Large intestine (tissue), 3 donors: ENCODE data around the gene RUNDC3A. TPM values are rescaled to one million over a fixed set of nuclear protein-coding genes. Genes with fewer than 3 reads are reported as not detected.
A peak's percentile ranks its signal among the peaks of the same experiment; 100 is the strongest.
"Not testable (repeated sequence)": the region's sequence is repeated elsewhere in the genome, so short reads cannot be mapped to it uniquely, and the experiment has no call there.

Experiments
- DNase-seq, 2 donors: peaks; one replicate each; pipeline versions ENCODE4 v3.0.0 to v3.0.0-alpha.2; 2013
- H3K27ac ChIP-seq: one replicate; pipeline ENCODE4 v1.5.1; 2013; ENCODE audit warnings: low read length
- H3K27me3 ChIP-seq: 2 replicates; pipeline ENCODE4 v1.6.1; 2013; ENCODE audit warnings: low read length; ENCODE audit not compliant: control insufficient read depth, insufficient read depth
- H3K36me3 ChIP-seq: 2 replicates; pipeline ENCODE4 v1.6.1; 2013; ENCODE audit warnings: low read length; ENCODE audit not compliant: control insufficient read depth, insufficient read depth
- H3K4me1 ChIP-seq: one replicate; pipeline ENCODE4 v1.6.1; 2013; ENCODE audit warnings: low read length; ENCODE audit not compliant: control insufficient read depth, insufficient read depth
- H3K4me3 ChIP-seq: one replicate; pipeline ENCODE4 v1.5.1; 2013; ENCODE audit warnings: low read length
- H3K9me3 ChIP-seq: one replicate; pipeline ENCODE4 v1.6.1; 2013; ENCODE audit warnings: mild to moderate bottlenecking, low read depth, low read length, moderate library complexity; ENCODE audit not compliant: control insufficient read depth
- WGBS: methylation state at CpG from one replicate; pipeline ENCODE4 v1.1.5; 2013; ENCODE audit warnings: low lambda C conversion rate; ENCODE audit not compliant: insufficient coverage; 5-methylcytosine and 5-hydroxymethylcytosine counted together
- polyA plus RNA-seq: library from polyadenylated mRNA; unstranded; fragments of 120-200 nt; gene quantifications from one replicate; pipeline ENCODE4 v1.2.1, GENCODE V29; 2013

RUNDC3A gene
- polyA plus RNA-seq, 1 donor: 17.2 TPM

DNA sequence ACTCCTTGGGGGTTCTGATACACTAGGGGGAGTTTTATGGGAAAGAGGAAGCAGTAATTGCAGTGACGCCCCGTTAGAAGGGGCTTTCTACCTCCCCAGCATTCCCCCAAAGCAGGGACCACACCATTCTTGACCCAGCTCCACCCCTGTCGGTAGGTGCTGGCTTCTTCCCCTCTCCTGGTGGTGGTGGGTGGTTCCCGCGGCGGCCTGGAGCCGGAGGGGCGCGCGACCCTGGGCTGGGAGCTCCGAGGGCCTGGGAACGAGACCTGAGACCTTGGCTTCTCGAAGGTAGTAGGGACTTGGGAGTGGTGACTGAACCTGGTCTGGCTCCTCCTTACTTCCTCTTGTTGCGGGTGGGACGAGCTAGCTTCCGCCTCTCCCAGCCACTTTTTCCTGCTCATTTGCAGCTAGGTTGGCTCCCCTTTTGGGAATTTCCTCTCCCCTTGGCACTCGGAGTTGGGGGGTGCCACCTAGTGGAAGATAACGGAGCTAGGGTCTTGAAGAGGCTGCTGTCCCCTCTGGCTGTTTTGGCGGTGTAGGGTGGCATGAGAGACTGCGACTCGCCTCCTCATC is 37.1 kb downstream of the RUNDC3A start:
- H3K27me3 ChIP-seq: no peaks in the 10 kb centered on the region
- peak in 1 of 2 donors; percentile 63 for DNase-seq
- peak overlapping the region; percentile 97 for H3K27ac ChIP-seq
- no peaks in the 10 kb centered on the region for H3K9me3 ChIP-seq
- peak overlapping the region; percentile 99 for H3K4me3 ChIP-seq
- peaks cover 23% of the 10 kb centered on the region for H3K4me1 ChIP-seq
- no CpG with 5 or more reads among the region's 21 CpGs for WGBS
- peaks cover 23% of the 10 kb centered on the region for H3K36me3 ChIP-seq

DNA sequence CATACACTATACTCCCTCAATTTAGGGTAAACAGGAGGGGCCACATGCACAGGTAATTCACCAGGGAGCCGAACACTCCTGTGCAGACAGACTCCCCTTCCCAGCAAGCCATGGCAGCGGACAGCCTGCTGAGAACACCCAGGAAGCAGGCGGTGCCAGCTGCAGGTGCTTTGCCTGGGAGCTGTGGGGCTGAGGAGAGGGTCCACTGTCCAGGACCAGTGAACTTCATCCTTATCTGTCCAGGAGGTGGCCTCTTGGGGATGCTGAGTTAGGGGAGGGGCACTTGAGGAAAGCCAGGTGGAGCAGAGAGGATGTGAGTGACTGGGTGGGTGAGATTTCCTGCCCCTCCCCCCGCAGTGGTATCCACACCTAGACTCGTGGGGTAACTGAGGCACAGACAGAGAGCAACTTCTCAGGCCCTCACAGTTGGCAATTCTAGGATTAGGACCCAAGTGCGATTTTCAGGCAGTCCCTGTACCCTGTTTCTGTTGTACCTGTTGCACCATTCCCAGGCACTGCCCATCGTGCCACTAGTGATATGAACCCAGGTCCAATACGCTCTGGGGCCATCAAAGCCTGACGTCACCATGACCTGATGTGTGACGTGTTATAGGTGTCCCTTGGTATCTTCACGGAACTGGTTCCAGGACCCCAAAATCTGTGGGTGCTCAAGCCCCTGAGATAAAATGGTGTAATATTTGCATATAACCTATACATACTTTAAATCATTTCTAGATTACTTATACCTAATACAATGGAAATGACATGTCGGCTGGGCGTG is 37.9 kb downstream of the RUNDC3A start:
- peak overlapping the region; percentile 99 for H3K4me3 ChIP-seq
- peak overlapping the region; percentile 97 for H3K27ac ChIP-seq
- peaks cover 31% of the 10 kb centered on the region for H3K36me3 ChIP-seq
- no CpG with 5 or more reads among the region's 13 CpGs for WGBS
- peaks cover 18% of the 10 kb centered on the region for H3K4me1 ChIP-seq
- no peaks in the 10 kb centered on the region for H3K27me3 ChIP-seq
- no peak for DNase-seq
- no peaks in the 10 kb centered on the region for H3K9me3 ChIP-seq

DNA sequence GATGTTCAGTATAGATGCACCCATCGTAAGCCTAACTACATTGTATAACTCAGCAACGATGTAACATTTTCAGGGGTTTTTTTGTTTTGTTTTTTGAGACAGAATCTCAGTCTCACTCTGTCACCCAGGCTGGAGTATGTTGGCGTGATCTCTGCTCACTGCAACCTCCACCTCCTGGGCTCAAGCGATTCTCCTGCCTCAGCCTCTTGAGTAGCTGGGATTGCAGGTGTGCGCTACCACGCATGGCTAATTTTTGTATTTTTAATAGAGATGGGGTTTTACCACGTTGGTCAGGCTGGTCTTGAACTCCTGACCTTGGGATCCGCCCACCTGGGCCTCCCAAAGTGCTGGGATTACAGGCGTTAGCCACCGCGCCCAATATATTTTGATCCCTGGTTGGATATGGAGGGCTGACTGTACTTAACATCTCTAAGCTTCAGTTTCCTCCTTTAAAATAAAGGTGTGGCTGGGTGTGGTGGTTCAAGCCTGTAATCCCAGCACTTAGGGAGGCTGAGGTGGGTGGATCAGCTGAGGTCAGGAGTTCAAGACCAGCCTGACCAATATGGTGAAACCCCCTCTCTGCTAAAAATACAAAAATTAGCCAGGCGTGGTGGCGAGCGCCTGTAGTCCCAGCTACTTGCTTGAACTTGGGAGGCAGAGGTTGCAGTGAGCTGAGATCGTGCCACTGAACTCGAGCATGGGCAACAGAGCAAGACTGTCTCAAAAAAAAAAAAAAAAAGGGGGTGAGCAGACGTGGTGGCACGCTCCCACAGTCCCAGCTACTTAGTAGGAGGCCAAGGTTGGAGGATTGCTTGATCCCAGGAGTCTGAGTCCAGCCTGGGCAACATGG is 39.0 kb downstream of the RUNDC3A start:
- H3K27ac ChIP-seq, H3K9me3 ChIP-seq, H3K4me3 ChIP-seq, H3K27me3 ChIP-seq, DNase-seq: not testable (repeated sequence)
- WGBS: 100% methylated on average over 1 of the region's 18 CpGs
- Histone ChIP-seq H3K4me1 (peaks cover 15% of the 10 kb centered on the region), H3K36me3 (peaks cover 42% of the 10 kb centered on the region)

DNA sequence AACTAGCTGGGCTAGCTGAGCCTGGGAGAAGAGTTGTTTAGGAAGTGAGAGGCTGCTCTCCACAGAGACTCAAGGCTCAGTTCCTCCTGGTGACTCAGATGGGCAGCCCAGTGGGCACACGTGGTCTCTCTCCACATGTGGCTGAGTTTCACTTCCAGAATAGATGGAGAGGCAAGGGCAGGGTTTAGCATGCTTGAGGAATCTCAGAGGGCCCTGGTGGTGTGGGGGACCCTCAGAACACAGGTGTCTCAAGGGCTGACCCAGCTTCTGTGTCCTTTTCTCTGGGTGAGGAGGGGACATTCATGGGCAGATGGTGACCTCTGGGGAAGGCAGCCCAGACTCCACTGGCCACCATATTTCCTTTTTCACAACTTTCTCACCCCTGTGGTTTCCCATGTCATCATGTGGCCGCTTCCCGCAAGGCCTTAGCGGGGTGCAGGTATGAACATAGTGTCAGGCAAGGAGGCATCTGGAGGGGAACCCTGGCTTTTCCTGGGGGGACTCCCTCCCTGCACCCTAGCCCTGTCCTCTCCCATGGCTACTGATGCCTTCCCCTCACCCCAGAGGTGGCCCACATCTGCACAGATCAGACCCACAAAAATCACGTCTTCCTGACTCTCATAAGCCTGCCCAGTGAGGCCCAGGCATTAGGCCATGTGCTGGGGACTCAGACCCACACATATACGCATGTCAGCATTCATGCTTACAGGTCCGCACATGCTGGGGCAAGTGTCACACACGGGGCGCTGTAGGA is 40.0 kb downstream of the RUNDC3A start:
- WGBS: 100% methylated on average over 3 of the region's 9 CpGs
- no peak overlapping the region for H3K4me3 ChIP-seq
- DNase-seq: no peak
- H3K27ac ChIP-seq: no peak overlapping the region
- H3K9me3 ChIP-seq: no peaks in the 10 kb centered on the region
- peaks cover 15% of the 10 kb centered on the region for H3K4me1 ChIP-seq
- H3K27me3 ChIP-seq: no peaks in the 10 kb centered on the region
- peaks cover 48% of the 10 kb centered on the region for H3K36me3 ChIP-seq

DNA sequence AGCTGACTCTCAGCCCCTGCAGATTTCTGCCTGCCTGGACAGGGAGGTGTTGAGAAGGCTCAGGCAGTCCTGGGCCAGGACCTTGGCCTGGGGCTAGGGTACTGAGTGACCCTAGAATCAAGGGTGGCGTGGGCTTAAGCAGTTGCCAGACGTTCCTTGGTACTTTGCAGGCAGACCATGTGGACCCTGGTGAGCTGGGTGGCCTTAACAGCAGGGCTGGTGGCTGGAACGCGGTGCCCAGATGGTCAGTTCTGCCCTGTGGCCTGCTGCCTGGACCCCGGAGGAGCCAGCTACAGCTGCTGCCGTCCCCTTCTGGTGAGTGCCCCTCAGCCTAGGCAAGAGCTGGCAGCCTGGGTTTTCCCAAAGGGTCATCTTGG is 40.6 kb downstream of the RUNDC3A start:
- no peak overlapping the region for H3K4me3 ChIP-seq
- H3K27me3 ChIP-seq: no peaks in the 10 kb centered on the region
- H3K27ac ChIP-seq: no peak overlapping the region
- WGBS: 100% methylated on average over 1 of the region's 6 CpGs
- H3K36me3 ChIP-seq: peaks cover 48% of the 10 kb centered on the region
- H3K9me3 ChIP-seq: no peaks in the 10 kb centered on the region
- no peak for DNase-seq
- H3K4me1 ChIP-seq: peaks cover 15% of the 10 kb centered on the region

DNA sequence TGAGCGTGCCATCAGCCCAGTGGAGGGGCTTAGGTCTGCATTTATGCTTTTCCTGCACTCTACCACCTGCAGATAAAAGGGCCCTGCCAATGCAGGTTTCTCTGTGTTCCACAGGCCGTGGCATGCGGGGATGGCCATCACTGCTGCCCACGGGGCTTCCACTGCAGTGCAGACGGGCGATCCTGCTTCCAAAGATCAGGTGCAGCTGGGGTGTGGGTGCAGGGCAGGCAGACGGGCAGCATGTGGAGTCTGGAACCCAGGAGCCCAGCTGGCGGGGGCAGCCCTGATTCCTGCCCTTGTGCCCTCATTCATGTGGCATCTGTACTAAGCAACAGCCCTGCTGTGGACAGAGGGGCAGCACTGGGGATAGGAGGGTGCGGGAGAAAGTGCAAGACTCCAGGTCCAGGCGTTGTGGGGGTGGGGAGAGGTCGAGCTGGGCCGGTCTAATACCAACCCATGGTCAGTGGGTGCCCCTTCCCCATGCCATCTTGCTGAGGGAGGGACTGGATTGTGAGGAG is 41.2 kb downstream of the RUNDC3A start:
- H3K36me3 ChIP-seq: peaks cover 48% of the 10 kb centered on the region
- no peak for DNase-seq
- H3K27ac ChIP-seq: no peak overlapping the region
- no peaks in the 10 kb centered on the region for H3K9me3 ChIP-seq
- H3K4me1 ChIP-seq: peaks cover 11% of the 10 kb centered on the region
- no peaks in the 10 kb centered on the region for H3K27me3 ChIP-seq
- no peak overlapping the region for H3K4me3 ChIP-seq
- no CpG with 5 or more reads among the region's 12 CpGs for WGBS

DNA sequence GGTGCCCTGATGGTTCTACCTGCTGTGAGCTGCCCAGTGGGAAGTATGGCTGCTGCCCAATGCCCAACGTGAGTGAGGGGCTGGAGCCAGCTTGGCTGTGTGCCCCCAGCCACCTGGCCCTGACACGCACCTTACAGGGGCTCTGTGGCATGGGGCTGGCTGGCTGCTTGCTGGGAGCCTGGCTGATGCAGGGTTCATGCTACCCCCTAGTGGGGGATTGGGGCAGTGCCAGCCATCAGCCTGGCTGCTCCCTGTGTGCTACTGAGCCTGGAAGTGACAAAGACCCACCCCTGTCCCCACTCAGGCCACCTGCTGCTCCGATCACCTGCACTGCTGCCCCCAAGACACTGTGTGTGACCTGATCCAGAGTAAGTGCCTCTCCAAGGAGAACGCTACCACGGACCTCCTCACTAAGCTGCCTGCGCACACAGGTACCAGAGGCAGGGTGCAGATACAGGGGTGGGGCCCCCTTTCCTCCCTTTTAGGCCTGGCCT is 42.4 kb downstream of the RUNDC3A start:
- no CpG with 5 or more reads among the region's 6 CpGs for WGBS
- no peaks in the 10 kb centered on the region for H3K9me3 ChIP-seq
- H3K4me3 ChIP-seq: no peak overlapping the region
- H3K27me3 ChIP-seq: no peaks in the 10 kb centered on the region
- peak in 1 of 2 donors; percentile 47 for DNase-seq
- H3K27ac ChIP-seq: no peak overlapping the region
- peaks cover 50% of the 10 kb centered on the region for H3K36me3 ChIP-seq
- H3K4me1 ChIP-seq: peaks cover 9% of the 10 kb centered on the region

DNA sequence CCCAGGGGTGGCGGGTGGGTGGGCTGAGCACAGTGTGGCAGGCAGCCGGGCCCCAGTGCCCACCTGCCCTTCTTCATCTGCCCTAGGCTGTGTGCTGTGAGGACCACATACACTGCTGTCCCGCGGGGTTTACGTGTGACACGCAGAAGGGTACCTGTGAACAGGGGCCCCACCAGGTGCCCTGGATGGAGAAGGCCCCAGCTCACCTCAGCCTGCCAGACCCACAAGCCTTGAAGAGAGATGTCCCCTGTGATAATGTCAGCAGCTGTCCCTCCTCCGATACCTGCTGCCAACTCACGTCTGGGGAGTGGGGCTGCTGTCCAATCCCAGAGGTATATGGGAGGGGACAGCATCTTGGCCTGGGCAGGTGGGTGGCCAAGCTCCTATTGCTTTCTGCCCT is 43.1 kb downstream of the RUNDC3A start:
- Histone ChIP-seq H3K4me1 (peaks cover 2% of the 10 kb centered on the region), H3K9me3 (no peaks in the 10 kb centered on the region)

DNA sequence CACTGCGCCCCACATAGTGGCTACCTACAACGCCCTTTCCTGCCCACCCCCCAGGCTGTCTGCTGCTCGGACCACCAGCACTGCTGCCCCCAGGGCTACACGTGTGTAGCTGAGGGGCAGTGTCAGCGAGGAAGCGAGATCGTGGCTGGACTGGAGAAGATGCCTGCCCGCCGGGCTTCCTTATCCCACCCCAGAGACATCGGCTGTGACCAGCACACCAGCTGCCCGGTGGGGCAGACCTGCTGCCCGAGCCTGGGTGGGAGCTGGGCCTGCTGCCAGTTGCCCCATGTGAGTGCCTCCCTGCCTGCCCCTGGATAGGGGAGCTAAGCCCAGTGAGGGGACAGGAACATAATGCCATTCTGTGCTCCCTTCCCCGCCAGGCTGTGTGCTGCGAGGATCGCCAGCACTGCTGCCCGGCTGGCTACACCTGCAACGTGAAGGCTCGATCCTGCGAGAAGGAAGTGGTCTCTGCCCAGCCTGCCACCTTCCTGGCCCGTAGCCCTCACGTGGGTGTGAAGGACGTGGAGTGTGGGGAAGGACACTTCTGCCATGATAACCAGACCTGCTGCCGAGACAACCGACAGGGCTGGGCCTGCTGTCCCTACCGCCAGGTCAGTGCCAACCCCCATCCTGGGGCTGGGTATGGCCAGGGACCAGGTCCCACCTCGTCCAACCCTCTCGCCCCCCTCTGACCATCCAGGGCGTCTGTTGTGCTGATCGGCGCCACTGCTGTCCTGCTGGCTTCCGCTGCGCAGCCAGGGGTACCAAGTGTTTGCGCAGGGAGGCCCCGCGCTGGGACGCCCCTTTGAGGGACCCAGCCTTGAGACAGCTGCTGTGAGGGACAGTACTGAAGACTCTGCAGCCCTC is 43.8 kb downstream of the RUNDC3A start:
- Histone ChIP-seq H3K27ac (no peak overlapping the region), H3K9me3 (no peaks in the 10 kb centered on the region), H3K4me1 (no peaks in the 10 kb centered on the region), H3K36me3 (peaks cover 50% of the 10 kb centered on the region), H3K27me3 (no peaks in the 10 kb centered on the region), H3K4me3 (no peak overlapping the region)
- no peak for DNase-seq
- WGBS: no CpG with 5 or more reads among the region's 36 CpGs

More for the DNA sequence above, 43.1 kb downstream of the RUNDC3A start:
- Histone ChIP-seq H3K4me3 (no peak overlapping the region), H3K27ac (no peak overlapping the region), H3K27me3 (no peaks in the 10 kb centered on the region), H3K36me3 (peaks cover 50% of the 10 kb centered on the region)
- no CpG with 5 or more reads among the region's 8 CpGs for WGBS
- DNase-seq: no peak
